GM23338 (cell line): ENCODE measurements around the gene ABCC10. TPM values are rescaled to one million over a fixed set of nuclear protein-coding genes. Genes with fewer than 3 reads are reported as not detected.

ENCODE experiments used
- ATAC-seq: fragments of 200-7000 bp; cut with Tn5 transposase; 3 replicates; pipeline ENCODE4 v1.9.1; 2020
- DNase-seq: peaks from one replicate; pipeline ENCODE4 v3.0.0-alpha.2; 2015; ENCODE audit warnings: low spot score
- H2AFZ ChIP-seq: fragments of 200-600 bp; sonication (generic); 2 replicates; pipeline ENCODE4 v1.8.0; 2016; ENCODE audit warnings: antibody characterized with exemption, mild to moderate bottlenecking, moderate library complexity
- H3F3A ChIP-seq: fragments of 200-600 bp; sonication (generic); replicated peaks from 2 replicates; pipeline ENCODE4 v1.8.0; 2017; ENCODE audit warnings: antibody characterized with exemption, mixed run types, low read depth
- H3K27ac ChIP-seq: fragments of 200-600 bp; sonication (generic); 2 replicates; pipeline ENCODE4 v1.6.1; 2016; ENCODE audit warnings: low read depth
- H3K27me3 ChIP-seq: fragments of 200-600 bp; sonication (generic); 2 replicates; pipeline ENCODE4 v1.8.0; 2016; ENCODE audit warnings: mild to moderate bottlenecking, mixed run types, moderate library complexity; ENCODE audit not compliant: insufficient read depth
- H3K36me3 ChIP-seq: fragments of 200-600 bp; sonication (generic); 2 replicates; pipeline ENCODE4 v1.8.0; 2016; ENCODE audit warnings: mild to moderate bottlenecking; ENCODE audit not compliant: insufficient read depth
- H3K4me1 ChIP-seq: fragments of 200-600 bp; sonication (generic); 2 replicates; pipeline ENCODE4 v1.8.0; 2016; ENCODE audit warnings: mild to moderate bottlenecking, moderate library complexity; ENCODE audit not compliant: insufficient read depth
- H3K4me2 ChIP-seq: fragments of 200-600 bp; sonication (generic); 2 replicates; pipeline ENCODE4 v1.7.1; 2017; ENCODE audit warnings: mixed run types
- H3K4me3 ChIP-seq: fragments of 200-600 bp; sonication (generic); 2 replicates; pipeline ENCODE4 v1.6.1; 2016; ENCODE audit warnings: mixed run types
- H3K79me2 ChIP-seq: fragments of 200-600 bp; sonication (generic); replicated peaks from 2 replicates; pipeline ENCODE4 v1.8.0; 2017; ENCODE audit warnings: mild to moderate bottlenecking; ENCODE audit not compliant: insufficient read depth
- H3K9me2 ChIP-seq: fragments of 200-600 bp; sonication (generic); 2 replicates; pipeline ENCODE4 v1.8.0; 2017; ENCODE audit not compliant: insufficient read depth
- H4K20me1 ChIP-seq: fragments of 200-600 bp; sonication (generic); replicated peaks from 2 replicates; pipeline ENCODE4 v1.8.0; 2017; ENCODE audit warnings: mild to moderate bottlenecking; ENCODE audit not compliant: insufficient read depth
- H3K27ac Mint-ChIP-seq: 2 replicates; pipeline ENCODE4 v1.8.0; 2020; ENCODE audit warnings: inconsistent platforms, mild to moderate bottlenecking, moderate library complexity, mixed read lengths
- H3K27me3 Mint-ChIP-seq: 3 replicates; pipeline ENCODE4 v1.8.0; 2022; ENCODE audit warnings: low read depth, mild to moderate bottlenecking, moderate library complexity, mixed read lengths, inconsistent platforms; ENCODE audit not compliant: insufficient read depth, poor library complexity
- H3K36me3 Mint-ChIP-seq: 3 replicates; pipeline ENCODE4 v1.8.0; 2021; ENCODE audit warnings: low read depth, mild to moderate bottlenecking, inconsistent platforms, moderate library complexity, mixed read lengths
- H3K4me1 Mint-ChIP-seq: 3 replicates; pipeline ENCODE4 v1.8.0; 2020; ENCODE audit warnings: mild to moderate bottlenecking, inconsistent platforms, mixed read lengths
- H3K4me3 Mint-ChIP-seq: 3 replicates; pipeline ENCODE4 v1.8.0; 2021; ENCODE audit warnings: moderate library complexity, mild to moderate bottlenecking, inconsistent platforms, mixed read lengths
- H3K9me3 Mint-ChIP-seq: 3 replicates; pipeline ENCODE4 v1.8.0; 2020; ENCODE audit warnings: moderate library complexity, mild to moderate bottlenecking, inconsistent platforms, mixed read lengths
- CREB1 ChIP-seq: fragments of 250-450 bp; sonication (Bioruptor Pico); IDR thresholded peaks from 2 replicates; pipeline ENCODE4 v1.5.0; 2020; ENCODE audit warnings: low read depth, mild to moderate bottlenecking, moderate library complexity
- CTCF ChIP-seq, 2 experiments: fragments of 200-600 bp in 1 of 2; sonication (generic) in 1 of 2; conservative IDR thresholded peaks; 2 replicates each; pipeline versions ENCODE4 v1.5.1 to v1.6.1; 2016 to 2017; ENCODE audit warnings: antibody characterized with exemption in 2 of 2, low read depth in 2 of 2, mild to moderate bottlenecking in 2 of 2, moderate library complexity in 1 of 2
- ETS1 ChIP-seq: IDR thresholded peaks from 2 replicates; pipeline ENCODE4 v1.6.1; 2016; ENCODE audit warnings: antibody characterized with exemption
- EZH2 ChIP-seq: fragments of 200-600 bp; sonication (generic); IDR thresholded peaks from one replicate; pipeline ENCODE4 v1.8.0; 2017; ENCODE audit warnings: antibody characterized with exemption, mild to moderate bottlenecking, low read depth; ENCODE audit not compliant: unreplicated experiment
- EZH2phosphoT487 ChIP-seq: fragments of 200-600 bp; sonication (generic); IDR thresholded peaks from one replicate; pipeline ENCODE4 v1.8.1; 2018; ENCODE audit warnings: antibody characterized with exemption; ENCODE audit not compliant: unreplicated experiment
- JUNB ChIP-seq: IDR thresholded peaks from one replicate; pipeline ENCODE4 v1.6.1; 2016; ENCODE audit warnings: antibody characterized with exemption; ENCODE audit not compliant: unreplicated experiment
- NANOG ChIP-seq: IDR thresholded peaks from 2 replicates; pipeline ENCODE4 v1.6.1; 2016; ENCODE audit warnings: antibody characterized with exemption, borderline replicate concordance
- POLR2AphosphoS5 ChIP-seq: IDR thresholded peaks from 2 replicates; pipeline ENCODE4 v1.6.1; 2016; ENCODE audit warnings: antibody characterized with exemption, low read depth
- REST ChIP-seq: IDR thresholded peaks from one replicate; pipeline ENCODE4 v1.6.1; 2018; ENCODE audit warnings: antibody characterized with exemption; ENCODE audit not compliant: unreplicated experiment
- STAT1 ChIP-seq: IDR thresholded peaks from one replicate; pipeline ENCODE4 v1.6.1; 2016; ENCODE audit warnings: antibody characterized with exemption; ENCODE audit not compliant: unreplicated experiment
- ZNF114 ChIP-seq: fragments of 250-450 bp; sonication (Bioruptor Pico); IDR thresholded peaks from 2 replicates; pipeline ENCODE4 v1.5.0; 2020; ENCODE audit warnings: mild to moderate bottlenecking, moderate library complexity
- ZNF331 ChIP-seq: fragments of 250-450 bp; sonication (Bioruptor Pico); IDR thresholded peaks from 2 replicates; pipeline ENCODE4 v1.5.0; 2020; ENCODE audit warnings: low read depth, mild to moderate bottlenecking, moderate library complexity
- ZNF462 ChIP-seq: fragments of 250-450 bp; sonication (Bioruptor Pico); IDR thresholded peaks from 2 replicates; pipeline ENCODE4 v1.5.0; 2020; ENCODE audit warnings: mild to moderate bottlenecking, moderate library complexity
- polyA plus RNA-seq: library from polyadenylated mRNA; unstranded; fragments of >200 nt; fragmentation: Nextera tagmentation; extraction: Ambion mirVana; gene quantifications from 2 replicates; pipeline ENCODE4 v1.2.1, GENCODE V29; 2016
- total RNA-seq: library from RNA; depleted of rRNA; stranded (reverse); fragments of >200 nt; shearing (Covaris generic); gene quantifications from 2 replicates; pipeline ENCODE4 v1.2.3, GENCODE V29; 2014

The ABCC10 gene
- total and polyA plus RNA-seq, 2 experiments from 2014 or later, result 16.9 to 17.5 TPM

GRCh38 chr6:43444036-43444435 lies 16.7 kb downstream of the ABCC10 start:
- H3K4me1 Mint-ChIP-seq, result no peaks in the 10 kb centered on the region
- H3K4me2 ChIP-seq, result no peak overlapping the region
- peaks cover 5% of the 10 kb centered on the region for H3K27me3 Mint-ChIP-seq
- H3F3A ChIP-seq, result no peaks in the 10 kb centered on the region
- no peaks in the 10 kb centered on the region for H3K9me3 Mint-ChIP-seq
- ATAC-seq (no peak), DNase-seq (no peak)
- no peaks in the 10 kb centered on the region for H3K4me1 ChIP-seq
- no peak overlapping the region for H3K27ac Mint-ChIP-seq
- H3K4me3 Mint-ChIP-seq, result no peak overlapping the region
- no peak for TF ChIP-seq ETS1
- no peak for TF ChIP-seq CTCF (conservative IDR thresholded peaks at IDR 0.05; ENCODE audit: low read depth in 2 of 2)
- no peak for TF ChIP-seq STAT1
- no peak for TF ChIP-seq ZNF114 (CRISPR knock-in tag)
- no peak for TF ChIP-seq ZNF331 (CRISPR knock-in tag)
- TF ChIP-seq ZNF462 (CRISPR knock-in tag), result no peak
- TF ChIP-seq EZH2, result no peak
- no peak for TF ChIP-seq CREB1 (CRISPR knock-in tag)
- TF ChIP-seq EZH2phosphoT487, result no peak
- no peak for TF ChIP-seq REST
- no peak for TF ChIP-seq NANOG
- TF ChIP-seq JUNB, result no peak
- no peak for TF ChIP-seq POLR2AphosphoS5
- H3K79me2 ChIP-seq, result no peaks in the 10 kb centered on the region
- no peak overlapping the region for H3K4me3 ChIP-seq
- no peaks in the 10 kb centered on the region for H3K36me3 ChIP-seq
- no peaks in the 10 kb centered on the region for H3K9me2 ChIP-seq
- H4K20me1 ChIP-seq, result no peaks in the 10 kb centered on the region; the same call in 1 of the 2 replicates
- H3K27ac ChIP-seq, result no peak overlapping the region
- peaks cover 13% of the 10 kb centered on the region for H3K36me3 Mint-ChIP-seq
- H3K27me3 ChIP-seq, result no peaks in the 10 kb centered on the region
- H2AFZ ChIP-seq, result no peak overlapping the region
